ENCODE results near the gene TMEM252. TPM values are rescaled to one million over a fixed set of nuclear protein-coding genes. Genes with fewer than 3 reads are reported as not detected.

TMEM252 gene
- not detected for total RNA-seq

GRCh38 chr9:68540712-68541535 lies at the start of gene TMEM252:
TSS of gene TMEM252 (minus strand) at chr9:68540883. CDS start at chr9:68540814, 69 bp downstream.
- DNase-seq (ENCODE audit: low spot score in 2 of 2), result no peak

GRCh38 chr9:68585034-68585761 lies 44.5 kb upstream of the TMEM252 start:
- 77% methylated on average over 19 of the region's 19 CpGs for WGBS
- H3K4me3 ChIP-seq, result no peak overlapping the region
- no peak for DNase-seq (ENCODE audit: low spot score in 2 of 2)
- H3K9me3 ChIP-seq, result no peaks in the 10 kb centered on the region
- no peaks in the 10 kb centered on the region for H3K4me1 ChIP-seq
- no peak for TF ChIP-seq EP300 (IDR thresholded peaks at IDR 0.05)
- TF ChIP-seq CTCF (IDR thresholded peaks at IDR 0.05), result no peak
- no peak for TF ChIP-seq POLR2AphosphoS5 (IDR thresholded peaks at IDR 0.05)
- no peak for TF ChIP-seq POLR2A (IDR thresholded peaks at IDR 0.05)
- H3K27me3 ChIP-seq, result no peaks in the 10 kb centered on the region
- H3K36me3 ChIP-seq, result no peaks in the 10 kb centered on the region
- no peak overlapping the region for H3K27ac ChIP-seq

More at GRCh38 chr9:68540712-68541535, at the start of gene TMEM252:
- Histone ChIP-seq H3K27ac (no peak within 1 kb of the TSS), H3K27me3 (no peaks in the 10 kb centered on the region), H3K9me3 (no peaks in the 10 kb centered on the region), H3K4me3 (no peak within 1 kb of the TSS), H3K36me3 (no peaks in the 10 kb centered on the region), H3K4me1 (no peaks in the 10 kb centered on the region)
- TF ChIP-seq EP300 (IDR thresholded peaks at IDR 0.05), result no peak
- TF ChIP-seq POLR2A (IDR thresholded peaks at IDR 0.05), result no peak
- no peak for TF ChIP-seq POLR2AphosphoS5 (IDR thresholded peaks at IDR 0.05)
- TF ChIP-seq CTCF (IDR thresholded peaks at IDR 0.05), result no peak
- WGBS, result 44% methylated on average over 8 of the region's 8 CpGs

- WGBS, result 22% methylated on average over 16 of the region's 16 CpGs
- H3K36me3 ChIP-seq, result no peaks in the 10 kb centered on the region
- no peak overlapping the region for H3K4me3 ChIP-seq
- H3K4me1 ChIP-seq, result no peaks in the 10 kb centered on the region
- TF ChIP-seq CTCF (IDR thresholded peaks at IDR 0.05) (peak; percentile 88 to 90), POLR2AphosphoS5 (IDR thresholded peaks at IDR 0.05) (no peak)
- DNase-seq (ENCODE audit: low spot score in 2 of 2), result peak; percentile 79 to 85
- no peaks in the 10 kb centered on the region for H3K27me3 ChIP-seq
- H3K27ac ChIP-seq, result no peak overlapping the region
- H3K9me3 ChIP-seq, result no peaks in the 10 kb centered on the region
Measured at GRCh38 chr9:68584189-68585033, 43.7 kb upstream of the TMEM252 start.

- TF ChIP-seq POLR2AphosphoS5 (IDR thresholded peaks at IDR 0.05) (no peak), POLR2A (IDR thresholded peaks at IDR 0.05) (no peak), EP300 (IDR thresholded peaks at IDR 0.05) (no peak), CTCF (IDR thresholded peaks at IDR 0.05) (no peak)
- WGBS, result 83% methylated on average over 3 of the region's 3 CpGs
Measured at GRCh38 chr9:68581696-68582095, 41.0 kb upstream of the TMEM252 start.

More at GRCh38 chr9:68581696-68582095, 41.0 kb upstream of the TMEM252 start:
- Histone ChIP-seq H3K36me3 (no peaks in the 10 kb centered on the region), H3K27ac (no peak overlapping the region), H3K4me1 (no peaks in the 10 kb centered on the region), H3K27me3 (no peaks in the 10 kb centered on the region), H3K9me3 (no peaks in the 10 kb centered on the region), H3K4me3 (no peak overlapping the region)
- DNase-seq (ENCODE audit: low spot score in 2 of 2), result no peak

Measured in suprapubic skin (tissue), 4 donors.